WTC11 (cell line): ENCODE measurements around the gene NSUN2. TPM values are rescaled to one million over a fixed set of nuclear protein-coding genes. Genes with fewer than 3 reads are reported as not detected.

ENCODE experiments used
- ATAC-seq: fragments of 200-7000 bp; cut with Tn5 transposase; 2 replicates; pipeline ENCODE4 v1.10.0; 2021; ENCODE audit warnings: mild to moderate bottlenecking, moderate library complexity
- CTCF ChIA-PET: fragments of 300-600 bp; sonication (Branson Sonifier 250); formaldehyde crosslinking; loops from one replicate; lab custom pipeline; 2021; ENCODE audit warnings: antibody characterized with exemption; lab: Charles Lee
- POLR2A ChIA-PET: fragments of 350-600 bp; sonication (Branson Sonifier 250); formaldehyde crosslinking; loops from one replicate; lab custom pipeline; 2021; ENCODE audit warnings: antibody characterized with exemption; lab: Charles Lee
- DNase-seq: peaks from one replicate; pipeline ENCODE4 v3.0.0; 2021; ENCODE audit warnings: low spot score
- H3K27ac Mint-ChIP-seq: 2 replicates; pipeline ENCODE4 v1.8.0; 2021; ENCODE audit warnings: mixed read lengths
- H3K27me3 Mint-ChIP-seq: 2 replicates; pipeline ENCODE4 v1.8.0; 2021; ENCODE audit warnings: low read depth, mild to moderate bottlenecking, moderate library complexity, mixed read lengths
- H3K36me3 Mint-ChIP-seq: 2 replicates; pipeline ENCODE4 v1.8.0; 2021; ENCODE audit warnings: mixed read lengths
- H3K4me1 Mint-ChIP-seq: 2 replicates; pipeline ENCODE4 v1.8.0; 2022; ENCODE audit warnings: mixed read lengths
- H3K4me3 Mint-ChIP-seq: 2 replicates; pipeline ENCODE4 v1.8.0; 2021; ENCODE audit warnings: mild to moderate bottlenecking, moderate library complexity, mixed read lengths
- H3K9me3 Mint-ChIP-seq: 2 replicates; pipeline ENCODE4 v1.8.0; 2021; ENCODE audit warnings: mixed read lengths
- CTCF ChIP-seq: fragments of 200-600 bp; IDR thresholded peaks from 2 replicates; pipeline ENCODE4 v1.8.0; 2022; ENCODE audit warnings: antibody characterized with exemption
- E2F5 ChIP-seq: sonication (generic); formaldehyde crosslinking; IDR thresholded peaks from 2 replicates; pipeline ENCODE4 v1.8.1; 2022; ENCODE audit warnings: mild to moderate bottlenecking, moderate library complexity, missing genetic modification reagents
- FOXP4 ChIP-seq: sonication (generic); formaldehyde crosslinking; IDR thresholded peaks from 2 replicates; pipeline ENCODE4 v1.8.0; 2022; ENCODE audit warnings: mild to moderate bottlenecking, missing genetic modification reagents
- GTF2I ChIP-seq: fragments of 250-450 bp; sonication (Bioruptor Pico); conservative IDR thresholded peaks from 2 replicates; pipeline ENCODE4 v1.4.0; 2021; ENCODE audit warnings: mild to moderate bottlenecking
- MXD4 ChIP-seq: fragments of 250-450 bp; sonication (Bioruptor Pico); IDR thresholded peaks from 2 replicates; pipeline ENCODE4 v1.8.0; 2021; ENCODE audit warnings: mild to moderate bottlenecking, moderate library complexity, borderline replicate concordance
- MYBL2 ChIP-seq: sonication (generic); formaldehyde crosslinking; IDR thresholded peaks from 2 replicates; pipeline ENCODE4 v1.8.1; 2023; ENCODE audit warnings: mild to moderate bottlenecking, moderate library complexity, missing genetic modification reagents
- NFE2L1 ChIP-seq: sonication (generic); formaldehyde crosslinking; IDR thresholded peaks from 2 replicates; pipeline ENCODE4 v1.8.1; 2023; ENCODE audit warnings: missing genetic modification reagents
- NFYB ChIP-seq: sonication (generic); formaldehyde crosslinking; conservative IDR thresholded peaks from 2 replicates; pipeline ENCODE4 v1.8.0; 2022; ENCODE audit warnings: low read depth, missing genetic modification reagents
- SMAD4 ChIP-seq: sonication (generic); formaldehyde crosslinking; IDR thresholded peaks from 2 replicates; pipeline ENCODE4 v1.8.0; 2022; ENCODE audit warnings: mild to moderate bottlenecking, missing genetic modification reagents
- TEAD4 ChIP-seq: sonication (generic); formaldehyde crosslinking; IDR thresholded peaks from 2 replicates; pipeline ENCODE4 v1.8.0; 2022; ENCODE audit warnings: mild to moderate bottlenecking, missing genetic modification reagents
- ZNF138 ChIP-seq: sonication (generic); formaldehyde crosslinking; conservative IDR thresholded peaks from 2 replicates; pipeline ENCODE4 v1.8.1; 2022; ENCODE audit warnings: mild to moderate bottlenecking, moderate library complexity, missing genetic modification reagents
- ZNF232 ChIP-seq: sonication (generic); formaldehyde crosslinking; IDR thresholded peaks from 2 replicates; pipeline ENCODE4 v1.8.0; 2022; ENCODE audit warnings: mild to moderate bottlenecking, missing genetic modification reagents
- ZNF281 ChIP-seq: sonication (generic); formaldehyde crosslinking; IDR thresholded peaks from 2 replicates; pipeline ENCODE4 v1.8.0; 2023; ENCODE audit warnings: mild to moderate bottlenecking, missing genetic modification reagents
- ZNF317 ChIP-seq: sonication (generic); formaldehyde crosslinking; IDR thresholded peaks from 2 replicates; pipeline ENCODE4 v1.8.1; 2023; ENCODE audit warnings: low read depth, mild to moderate bottlenecking, moderate library complexity, missing genetic modification reagents, borderline replicate concordance
- ZNF671 ChIP-seq: fragments of 250-450 bp; sonication (Bioruptor Pico); IDR thresholded peaks from 2 replicates; pipeline ENCODE4 v1.8.0; 2021; ENCODE audit warnings: mild to moderate bottlenecking
- total RNA-seq: library from RNA; stranded (reverse); gene quantifications from 3 replicates; pipeline ENCODE4 v1.2.3, GENCODE V29; 2021
- TF ChIP-seq, protein P1 (sequence below): sonication (generic); formaldehyde crosslinking; conservative IDR thresholded peaks from 2 replicates; pipeline ENCODE4 v1.8.1; 2022; ENCODE audit warnings: mild to moderate bottlenecking, missing genetic modification reagents
- TF ChIP-seq, protein P2 (sequence below): sonication (generic); formaldehyde crosslinking; conservative IDR thresholded peaks from 2 replicates; pipeline ENCODE4 v1.8.1; 2023; ENCODE audit warnings: mild to moderate bottlenecking, low read depth, missing genetic modification reagents, moderate library complexity
- TF ChIP-seq, protein P3 (sequence below): sonication (generic); formaldehyde crosslinking; IDR thresholded peaks from 2 replicates; pipeline ENCODE4 v1.8.0; 2022; ENCODE audit warnings: mild to moderate bottlenecking, missing genetic modification reagents

Gene NSUN2
- total RNA-seq, 1 experiment from 2014 or later: 88.4 TPM

DNA sequence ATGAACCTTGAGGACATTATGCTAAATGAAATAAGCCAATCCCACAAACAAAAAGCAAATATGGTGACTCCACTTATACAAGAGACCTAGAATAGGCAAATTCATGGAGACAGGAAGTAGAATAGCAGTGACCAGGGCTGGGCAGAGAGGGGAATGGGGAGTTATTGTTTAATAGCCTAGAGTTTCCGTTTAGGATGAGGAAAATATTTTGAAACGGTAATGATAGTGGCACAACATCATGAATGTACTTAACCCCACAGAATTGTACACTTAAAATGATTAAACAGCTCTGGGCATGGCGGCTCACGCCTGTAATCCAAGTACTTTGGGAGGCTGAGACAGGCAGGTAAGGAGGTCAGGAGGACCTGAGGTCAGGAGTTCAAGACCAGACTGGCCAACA, 65.8 kb downstream of the NSUN2 start (continued):
- TF ChIP-seq CTCF (no peak), ZNF232 (CRISPR knock-in tag) (no peak), NFE2L1 (no peak), ZNF281 (CRISPR knock-in tag) (no peak), MYBL2 (no peak), MXD4 (CRISPR knock-in tag) (no peak)
- TF ChIP-seq, protein P1, sequence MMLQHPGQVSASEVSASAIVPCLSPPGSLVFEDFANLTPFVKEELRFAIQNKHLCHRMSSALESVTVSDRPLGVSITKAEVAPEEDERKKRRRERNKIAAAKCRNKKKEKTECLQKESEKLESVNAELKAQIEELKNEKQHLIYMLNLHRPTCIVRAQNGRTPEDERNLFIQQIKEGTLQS (CRISPR knock-in tag): no peak

GRCh38 chr5:6565492-6565891, 67.4 kb downstream of the NSUN2 start:
- Mint-ChIP-seq H3K27ac (no peak overlapping the region), H3K9me3 (peaks cover 15% of the 10 kb centered on the region), H3K36me3 (no peaks in the 10 kb centered on the region), H3K4me3 (no peak overlapping the region), H3K4me1 (peaks cover 9% of the 10 kb centered on the region), H3K27me3 (peaks cover 9% of the 10 kb centered on the region)
- TF ChIP-seq ZNF138 (CRISPR knock-in tag): no peak
- no peak for TF ChIP-seq ZNF671 (CRISPR knock-in tag)
- TF ChIP-seq ZNF317 (CRISPR knock-in tag): no peak
- TF ChIP-seq E2F5 (CRISPR knock-in tag): no peak
- no peak for TF ChIP-seq GTF2I (CRISPR knock-in tag)
- no peak for TF ChIP-seq TEAD4 (CRISPR knock-in tag)
- TF ChIP-seq, protein P2, sequence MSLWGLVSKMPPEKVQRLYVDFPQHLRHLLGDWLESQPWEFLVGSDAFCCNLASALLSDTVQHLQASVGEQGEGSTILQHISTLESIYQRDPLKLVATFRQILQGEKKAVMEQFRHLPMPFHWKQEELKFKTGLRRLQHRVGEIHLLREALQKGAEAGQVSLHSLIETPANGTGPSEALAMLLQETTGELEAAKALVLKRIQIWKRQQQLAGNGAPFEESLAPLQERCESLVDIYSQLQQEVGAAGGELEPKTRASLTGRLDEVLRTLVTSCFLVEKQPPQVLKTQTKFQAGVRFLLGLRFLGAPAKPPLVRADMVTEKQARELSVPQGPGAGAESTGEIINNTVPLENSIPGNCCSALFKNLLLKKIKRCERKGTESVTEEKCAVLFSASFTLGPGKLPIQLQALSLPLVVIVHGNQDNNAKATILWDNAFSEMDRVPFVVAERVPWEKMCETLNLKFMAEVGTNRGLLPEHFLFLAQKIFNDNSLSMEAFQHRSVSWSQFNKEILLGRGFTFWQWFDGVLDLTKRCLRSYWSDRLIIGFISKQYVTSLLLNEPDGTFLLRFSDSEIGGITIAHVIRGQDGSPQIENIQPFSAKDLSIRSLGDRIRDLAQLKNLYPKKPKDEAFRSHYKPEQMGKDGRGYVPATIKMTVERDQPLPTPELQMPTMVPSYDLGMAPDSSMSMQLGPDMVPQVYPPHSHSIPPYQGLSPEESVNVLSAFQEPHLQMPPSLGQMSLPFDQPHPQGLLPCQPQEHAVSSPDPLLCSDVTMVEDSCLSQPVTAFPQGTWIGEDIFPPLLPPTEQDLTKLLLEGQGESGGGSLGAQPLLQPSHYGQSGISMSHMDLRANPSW (CRISPR knock-in tag): no peak
- ATAC-seq (no peak), DNase-seq (no peak)
- CTCF ChIA-PET: no interaction called here
- POLR2A ChIA-PET: no interaction called here

DNA sequence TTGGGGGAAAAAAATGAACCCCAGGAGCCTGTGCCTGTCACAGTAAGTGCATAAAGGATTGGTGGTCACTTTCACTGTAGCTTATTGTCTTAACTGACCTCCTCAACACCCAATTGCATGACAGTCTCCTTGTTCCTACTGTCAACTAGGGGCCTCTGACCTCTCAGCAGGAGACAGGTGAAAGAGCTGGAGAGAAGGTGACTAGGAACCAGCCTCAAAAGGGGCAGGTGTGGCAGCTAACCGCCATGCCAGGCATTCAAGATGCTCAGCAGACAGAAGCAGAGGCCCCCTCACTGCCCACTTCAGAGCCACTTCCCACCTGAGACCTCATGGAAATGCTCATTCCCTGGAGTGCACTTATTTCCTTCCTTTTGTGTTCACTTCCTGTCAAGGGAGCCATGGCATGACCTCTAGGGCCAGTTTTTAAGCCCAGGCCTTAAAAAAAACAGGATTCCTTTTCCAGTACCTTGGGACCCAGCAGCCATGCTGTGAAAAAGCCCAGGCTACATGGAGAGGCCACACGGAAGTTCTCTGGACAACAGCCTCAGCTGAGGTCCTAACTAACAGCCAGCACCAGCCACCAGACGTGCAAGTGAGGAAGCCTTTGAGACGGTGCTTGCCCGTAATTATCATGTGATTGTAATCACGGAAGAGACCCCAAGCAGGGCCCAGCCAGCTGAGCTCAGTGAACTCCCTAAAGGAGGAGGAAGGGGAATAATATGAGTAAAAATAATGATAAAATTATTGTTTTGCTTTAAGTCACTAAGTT, 74.9 kb downstream of the NSUN2 start:
- POLR2A ChIA-PET: no interaction called here
- no peak for ATAC-seq
- no peak for TF ChIP-seq NFE2L1
- no peak for TF ChIP-seq NFYB (CRISPR knock-in tag)
- TF ChIP-seq FOXP4: no peak
- TF ChIP-seq SMAD4 (CRISPR knock-in tag): no peak
- TF ChIP-seq, protein P3, sequence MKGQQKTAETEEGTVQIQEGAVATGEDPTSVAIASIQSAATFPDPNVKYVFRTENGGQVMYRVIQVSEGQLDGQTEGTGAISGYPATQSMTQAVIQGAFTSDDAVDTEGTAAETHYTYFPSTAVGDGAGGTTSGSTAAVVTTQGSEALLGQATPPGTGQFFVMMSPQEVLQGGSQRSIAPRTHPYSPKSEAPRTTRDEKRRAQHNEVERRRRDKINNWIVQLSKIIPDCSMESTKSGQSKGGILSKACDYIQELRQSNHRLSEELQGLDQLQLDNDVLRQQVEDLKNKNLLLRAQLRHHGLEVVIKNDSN: no peak

More for the DNA sequence above, 74.9 kb downstream of the NSUN2 start:
- CTCF ChIA-PET: no interaction called here
- Mint-ChIP-seq H3K9me3 (peaks cover 35% of the 10 kb centered on the region), H3K4me1 (no peaks in the 10 kb centered on the region), H3K4me3 (no peak overlapping the region), H3K36me3 (peaks cover 6% of the 10 kb centered on the region), H3K27me3 (peaks cover 16% of the 10 kb centered on the region), H3K27ac (no peak overlapping the region)
- DNase-seq: no peak
